Lower leg skin (tissue), 3 donors: Measurements from ENCODE around the gene P2RY11.

Source experiments
- CTCF ChIP-seq, 3 donors: fragments of 450-650 bp; IDR thresholded peaks; one replicate each; pipeline ENCODE4 v1.5.1; 2016; ENCODE audit warnings: antibody characterized with exemption in 3 of 3, mild to moderate bottlenecking in 3 of 3, moderate library complexity in 2 of 3
- POLR2A ChIP-seq, 2 donors: fragments of 450-650 bp; IDR thresholded peaks; one replicate each; pipeline ENCODE4 v1.6.1; 2016 to 2017; ENCODE audit warnings: antibody characterized with exemption in 2 of 2, mild to moderate bottlenecking in 1 of 2, moderate library complexity in 1 of 2

- TF ChIP-seq CTCF (IDR thresholded peaks at IDR 0.05) (no peak), POLR2A (IDR thresholded peaks at IDR 0.05) (no peak)
Measured at GRCh38 chr19:10106100-10106936, 5.2 kb upstream of the P2RY11 start, which contains the start of gene PPAN.
